Stimulated activated CD4-positive, alpha-beta T cell treated with anti-CD3 and anti-CD28 coated beads, Interleukin-12 subunit alpha, Interleukin-12 subunit beta, amount 100 ng/mL, for 48 hours (primary cell): ENCODE measurements around the gene ETFA.
A peak's percentile ranks its signal among the peaks of the same experiment; 100 is the strongest.

ENCODE experiments used
- DNase-seq, 3 donors: peaks; one replicate each; pipeline ENCODE4 v3.0.0-alpha.2; 2020; ENCODE audit warnings: low read depth in 2 of 3, low spot score in 1 of 3

The ETFA gene

DNA sequence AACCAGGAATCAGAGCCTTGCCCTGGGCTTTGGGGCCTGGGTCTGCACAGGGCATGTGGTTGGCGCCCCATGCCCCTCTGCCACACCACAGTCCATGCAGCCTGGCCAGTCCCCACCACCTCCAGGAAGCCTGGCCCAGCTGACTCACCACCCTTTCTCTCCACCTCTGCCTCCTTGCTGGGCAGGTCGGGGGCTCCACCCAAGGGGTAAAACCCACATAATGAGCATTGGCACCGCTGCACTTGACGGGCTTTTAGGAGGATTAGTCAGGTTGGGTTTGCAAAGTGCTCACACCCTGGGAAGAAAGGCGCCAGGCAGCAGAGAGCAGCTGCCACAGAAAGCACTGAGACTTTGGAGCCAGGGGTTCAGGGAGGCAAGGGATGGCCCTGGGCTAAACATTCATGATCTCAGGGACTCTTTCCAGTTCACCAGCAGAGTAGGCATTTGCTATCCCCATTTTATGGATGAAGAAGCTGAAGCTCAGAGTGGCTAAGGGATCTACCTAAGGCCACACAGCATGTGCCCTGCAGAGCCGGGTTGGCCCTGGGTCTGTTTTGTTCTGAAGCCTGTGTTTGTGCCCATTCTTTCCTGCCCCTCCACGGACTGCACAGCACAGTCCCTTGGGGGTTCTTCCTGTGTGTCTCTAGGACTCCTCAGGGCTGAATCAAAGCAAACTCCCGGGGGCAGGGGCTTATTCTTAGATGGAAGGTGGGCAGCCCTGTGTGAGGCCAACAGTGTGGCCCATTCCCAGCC, 113.4 kb downstream of the ETFA start:
- DNase-seq: no peak

DNA sequence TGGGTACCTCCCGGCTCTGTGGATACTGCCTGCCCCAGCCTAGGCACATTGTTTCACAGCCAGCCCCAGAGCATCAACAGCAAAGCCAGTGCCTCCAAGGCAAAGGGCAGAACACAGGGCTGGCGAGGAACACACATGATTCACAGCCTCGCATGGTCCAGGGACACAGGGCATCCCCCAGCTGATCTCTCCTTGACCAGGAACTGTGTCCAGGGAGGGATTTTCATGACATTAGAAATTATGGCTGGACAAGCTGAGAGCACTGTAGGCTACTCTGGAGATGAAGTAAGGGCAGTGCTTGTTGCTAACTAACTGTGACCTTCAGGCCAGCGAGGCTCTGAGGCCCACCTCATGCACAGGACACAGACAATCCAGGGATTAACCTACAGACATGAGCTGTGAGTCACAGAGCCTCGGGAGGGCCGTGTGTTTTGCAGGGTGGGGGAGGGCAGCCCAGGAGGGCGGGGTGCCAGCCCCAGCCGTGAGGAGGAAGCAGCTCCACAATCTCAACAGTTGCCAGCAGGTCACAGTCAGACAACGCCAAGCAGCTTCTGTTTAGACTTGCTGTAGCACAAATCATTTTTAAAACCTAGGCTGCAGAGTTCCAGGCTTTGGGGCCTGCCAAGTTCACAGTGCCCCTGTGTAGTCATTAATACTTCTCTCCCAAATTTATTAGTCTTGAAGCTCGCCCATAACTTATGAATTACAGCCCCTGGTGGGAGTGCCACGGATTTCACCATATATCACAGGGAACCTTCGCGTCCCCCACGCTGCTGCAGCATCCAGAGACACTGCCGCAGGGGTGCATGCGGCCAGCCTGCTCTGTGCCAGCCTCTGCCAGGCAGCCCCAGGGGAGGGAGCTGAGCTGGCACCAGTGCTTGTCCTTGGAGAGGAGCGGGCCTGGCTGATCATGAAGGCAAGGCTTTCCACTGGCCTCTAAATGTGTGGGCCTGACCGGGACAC, 114.7 kb downstream of the ETFA start:
- no peak for DNase-seq

DNA sequence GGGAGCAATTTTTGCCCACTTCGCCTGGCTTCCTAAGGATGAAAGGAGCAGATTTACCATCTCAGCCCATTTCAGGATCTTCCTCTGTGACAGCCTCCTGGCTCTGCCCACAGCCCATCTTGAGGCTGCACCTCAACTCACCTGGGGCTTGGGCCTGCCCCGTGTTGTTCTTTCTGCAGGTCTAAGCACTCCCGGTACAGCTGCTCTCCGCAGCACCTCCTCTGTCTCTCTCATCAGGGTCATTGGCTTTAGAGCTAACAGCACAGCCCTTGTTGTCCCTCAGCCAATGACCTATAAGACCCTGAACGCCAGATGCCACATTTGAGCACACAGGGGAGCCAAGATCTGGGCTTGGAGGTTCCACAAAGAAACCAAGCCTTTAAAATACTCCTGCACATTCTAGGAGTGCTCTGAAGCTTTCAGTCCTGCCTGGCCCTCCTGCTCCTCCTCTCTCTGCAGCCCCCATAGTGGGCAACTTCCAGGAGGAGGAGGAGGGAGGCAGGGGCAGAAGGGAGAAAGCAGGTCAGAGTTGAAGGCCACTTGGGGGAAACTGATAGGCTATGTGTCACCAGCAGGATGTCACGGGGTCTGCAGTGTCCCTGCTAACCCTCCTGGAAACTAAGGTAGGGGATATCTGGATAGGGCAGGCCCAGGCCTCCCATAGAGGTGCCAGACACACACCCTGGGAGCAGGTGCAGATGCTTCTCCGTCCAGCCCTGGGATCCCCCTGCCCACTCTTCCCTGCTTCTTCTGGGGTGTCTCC, 115.6 kb downstream of the ETFA start:
- no peak for DNase-seq

DNA sequence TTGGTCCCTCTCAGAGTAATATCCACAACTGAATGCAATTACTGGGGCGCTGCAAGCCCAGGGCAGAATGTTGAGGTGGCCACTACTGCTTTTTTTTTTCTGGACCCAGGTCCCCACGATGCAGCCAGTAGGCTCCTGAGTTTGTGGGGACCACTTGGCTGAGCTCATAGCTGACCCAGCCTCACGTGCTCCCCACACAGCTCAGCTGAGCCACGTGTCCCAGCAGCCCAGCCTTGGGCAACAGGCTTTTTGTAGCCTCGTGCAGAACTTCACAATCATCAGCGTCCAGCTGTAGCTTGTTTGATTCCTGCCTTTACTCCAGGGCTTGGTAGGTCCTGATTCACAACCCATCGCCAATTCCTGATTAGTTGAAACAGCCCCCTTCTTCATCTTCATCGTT, 117.3 kb downstream of the ETFA start:
- no peak for DNase-seq

DNA sequence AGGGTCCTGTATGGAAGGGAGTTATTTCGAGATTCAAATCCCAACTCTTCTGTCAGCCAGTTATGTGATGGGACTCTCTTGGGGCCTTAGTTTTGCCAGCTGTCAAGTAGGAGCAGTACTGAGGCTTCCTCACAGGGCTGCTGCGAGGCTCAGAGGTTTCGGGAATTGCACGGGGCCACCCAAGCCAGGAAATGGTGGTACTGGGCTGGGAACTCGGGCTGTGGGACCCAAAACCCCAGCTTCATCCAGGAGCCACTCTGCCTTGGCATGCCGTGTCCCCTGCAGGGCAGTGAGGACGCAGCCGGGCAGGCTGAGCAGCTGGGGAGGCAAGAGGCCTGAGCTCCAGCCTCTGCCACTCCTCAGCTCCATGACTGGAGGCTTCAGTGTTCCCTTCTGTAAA, 118.6 kb downstream of the ETFA start:
- DNase-seq: no peak

DNA sequence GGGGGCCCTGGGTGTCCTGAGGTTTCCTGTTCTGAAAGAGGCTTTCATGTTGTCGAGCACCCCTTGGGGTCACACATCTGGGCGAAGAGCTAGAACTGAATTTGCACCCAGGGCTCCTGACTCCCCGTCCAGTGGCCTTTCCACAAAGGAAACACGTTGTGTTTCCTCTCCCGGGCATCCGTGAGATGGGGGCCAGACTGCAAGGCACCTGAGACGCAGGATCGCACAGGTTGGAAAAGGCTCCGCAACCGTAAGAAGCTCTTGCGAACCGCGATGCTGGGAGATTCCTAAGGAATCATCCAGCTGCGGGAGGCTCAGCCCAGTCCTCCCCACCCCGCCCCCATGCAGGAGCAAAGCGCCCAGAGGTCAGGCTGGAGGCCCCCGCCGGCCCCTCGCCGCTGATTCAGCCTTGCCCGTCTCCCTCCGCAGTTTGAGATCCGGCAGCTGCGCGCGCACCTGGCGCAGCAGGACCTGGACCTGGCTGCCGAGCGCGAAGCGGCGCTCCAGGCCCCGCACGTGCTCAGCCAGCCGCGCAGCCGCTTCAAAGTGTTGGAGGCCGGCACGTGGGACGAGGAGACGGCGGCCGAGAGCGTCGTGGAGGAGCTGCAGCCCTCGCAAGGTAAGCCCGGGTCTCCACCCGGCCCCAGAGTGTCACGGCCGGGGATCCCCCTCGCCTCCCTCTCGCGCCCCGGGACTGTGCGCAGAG, 119.6 kb downstream of the ETFA start:
- DNase-seq: no peak

DNA sequence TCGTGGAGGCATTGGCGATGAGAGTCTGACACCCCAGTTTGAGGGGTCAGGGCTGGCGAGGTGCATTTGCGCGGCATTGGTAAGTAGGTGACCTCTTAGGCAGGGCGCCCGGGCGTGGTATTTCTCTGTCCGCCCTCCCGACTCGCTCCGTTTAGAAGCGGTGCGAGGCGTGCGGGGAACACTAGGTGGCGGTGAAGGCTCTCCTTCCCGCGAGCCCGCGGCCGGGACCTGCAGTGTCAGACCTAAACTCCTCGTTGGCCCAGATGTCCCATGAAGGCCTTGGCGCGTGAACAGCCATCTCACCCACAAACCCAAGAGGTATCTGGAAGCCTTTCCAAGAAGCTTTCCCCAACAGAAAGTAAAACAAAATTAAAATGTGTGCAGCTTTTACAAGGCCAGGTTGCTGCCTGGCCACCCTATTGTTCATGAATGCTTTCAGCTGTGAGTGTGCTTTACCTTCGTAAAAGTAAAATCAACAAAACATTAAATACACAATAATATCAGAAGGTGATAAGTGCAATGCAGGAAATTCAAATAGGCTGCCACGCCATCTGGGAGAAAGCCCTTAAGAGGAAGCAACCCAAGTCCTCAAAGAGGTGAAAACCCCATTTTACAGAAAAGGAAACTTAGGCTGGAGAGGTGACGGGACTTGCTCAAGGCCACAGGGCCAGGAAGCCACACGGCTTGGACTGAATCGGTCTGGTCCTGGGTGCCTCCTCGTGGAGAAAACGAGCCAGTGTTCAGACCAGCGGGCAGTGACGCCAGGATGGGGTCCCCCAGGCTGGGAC, 120.3 kb downstream of the ETFA start:
- peak; percentile 59 to 74 (median 70) for DNase-seq

DNA sequence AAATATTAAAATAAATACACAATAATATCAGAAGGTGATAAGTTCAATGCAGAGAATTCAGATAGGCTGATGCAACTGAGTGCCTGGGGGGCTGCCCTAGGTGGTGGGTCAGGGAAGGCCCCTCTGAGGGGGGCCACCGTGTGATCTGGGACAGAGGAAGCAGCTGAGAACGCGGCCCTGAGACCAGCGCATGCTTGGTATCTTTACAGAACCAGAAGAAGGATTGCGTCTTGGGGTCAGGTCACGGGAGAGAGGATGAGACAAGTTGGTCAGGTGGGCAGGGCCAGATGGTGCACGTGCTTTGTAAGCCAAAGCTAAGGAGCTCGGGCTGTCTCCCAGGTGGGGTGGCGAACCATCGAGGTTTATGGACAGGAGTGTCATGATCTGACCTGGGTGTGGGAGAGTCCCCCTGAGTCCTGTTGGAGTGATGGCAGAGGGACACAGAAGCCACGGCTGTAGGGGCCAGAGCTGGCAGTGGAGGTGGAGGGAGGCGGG, 121.2 kb downstream of the ETFA start:
- DNase-seq: no peak

DNA sequence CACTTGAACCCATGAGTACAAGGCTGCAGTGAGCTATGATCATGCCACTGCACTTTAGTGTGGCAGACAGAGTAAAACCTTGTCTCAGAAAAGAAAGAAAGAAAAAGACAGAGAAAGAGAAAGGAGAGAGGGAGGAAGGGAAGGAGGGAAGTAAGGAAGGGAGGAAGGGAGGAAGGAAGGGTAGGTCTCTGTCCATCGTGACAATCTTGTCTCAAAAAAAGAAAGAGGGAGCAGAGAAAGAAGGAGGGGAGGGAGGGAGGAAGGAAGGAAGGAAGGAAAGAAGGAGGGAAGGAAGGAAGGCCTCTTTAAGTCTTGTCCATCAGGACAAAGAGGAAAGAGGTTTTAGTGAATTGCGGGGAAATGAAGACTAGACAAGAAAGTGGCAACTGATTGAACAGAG, 122.2 kb downstream of the ETFA start:
- DNase-seq: no peak

DNA sequence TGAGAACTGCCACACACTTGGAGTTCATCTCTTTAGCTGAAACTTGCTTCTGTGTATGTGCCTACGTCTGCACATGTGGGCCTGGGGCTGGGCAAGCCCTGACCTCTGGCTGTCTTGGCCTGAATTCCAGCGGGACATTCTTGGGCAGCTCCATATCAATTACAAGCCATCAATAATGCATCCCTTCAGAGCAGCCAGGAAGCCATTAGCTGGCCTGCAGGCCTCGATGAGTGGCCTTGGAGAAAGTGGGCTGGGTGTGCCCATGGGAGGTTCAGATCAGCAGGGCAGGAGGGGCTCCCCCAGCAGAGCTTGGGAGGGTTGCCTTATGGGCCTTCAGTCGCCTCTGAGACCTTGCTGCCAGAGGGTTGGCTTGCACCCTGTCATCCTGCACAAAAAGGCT, 124.1 kb downstream of the ETFA start:
- no peak for DNase-seq

DNA sequence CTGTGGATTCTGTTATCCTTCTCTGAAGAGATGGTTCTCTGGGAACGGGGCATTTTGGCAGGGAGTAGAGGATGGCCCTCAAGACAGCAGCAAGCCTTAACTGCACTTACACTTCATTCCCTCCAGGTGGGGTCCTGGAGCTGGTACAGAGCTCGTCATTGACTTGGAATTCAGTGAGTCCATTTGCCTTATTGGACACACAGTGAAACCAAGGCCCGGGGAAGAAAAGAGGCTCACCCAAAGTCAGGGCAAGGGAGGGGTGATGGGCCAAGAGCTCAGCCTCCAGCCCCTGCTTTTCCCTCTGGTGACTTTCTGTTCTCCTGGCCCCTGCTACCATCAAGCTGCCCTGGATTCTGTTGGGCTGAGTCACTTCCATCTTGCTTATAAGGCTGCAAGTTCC, 125.6 kb downstream of the ETFA start:
- peak in 1 of 3 donors; percentile 19 for DNase-seq

DNA sequence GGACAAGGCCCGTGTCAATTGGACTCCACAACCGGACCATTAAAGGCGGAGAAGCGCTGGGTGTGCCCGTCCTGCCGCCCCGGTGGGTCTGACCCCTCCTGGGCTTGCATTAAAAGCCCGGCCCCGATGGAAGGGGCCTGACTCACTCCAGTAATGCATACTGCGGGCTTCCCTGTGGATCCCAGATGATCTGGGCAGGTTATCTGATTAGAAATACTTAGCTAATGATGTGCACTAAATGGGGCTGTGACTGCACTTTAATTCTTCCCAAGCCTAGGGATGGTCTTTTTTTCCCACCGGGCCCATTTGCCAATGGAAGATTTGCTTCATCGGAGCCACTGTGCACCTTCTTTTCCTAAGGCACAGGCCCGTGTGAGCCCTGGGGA, 126.6 kb downstream of the ETFA start:
- no peak for DNase-seq

DNA sequence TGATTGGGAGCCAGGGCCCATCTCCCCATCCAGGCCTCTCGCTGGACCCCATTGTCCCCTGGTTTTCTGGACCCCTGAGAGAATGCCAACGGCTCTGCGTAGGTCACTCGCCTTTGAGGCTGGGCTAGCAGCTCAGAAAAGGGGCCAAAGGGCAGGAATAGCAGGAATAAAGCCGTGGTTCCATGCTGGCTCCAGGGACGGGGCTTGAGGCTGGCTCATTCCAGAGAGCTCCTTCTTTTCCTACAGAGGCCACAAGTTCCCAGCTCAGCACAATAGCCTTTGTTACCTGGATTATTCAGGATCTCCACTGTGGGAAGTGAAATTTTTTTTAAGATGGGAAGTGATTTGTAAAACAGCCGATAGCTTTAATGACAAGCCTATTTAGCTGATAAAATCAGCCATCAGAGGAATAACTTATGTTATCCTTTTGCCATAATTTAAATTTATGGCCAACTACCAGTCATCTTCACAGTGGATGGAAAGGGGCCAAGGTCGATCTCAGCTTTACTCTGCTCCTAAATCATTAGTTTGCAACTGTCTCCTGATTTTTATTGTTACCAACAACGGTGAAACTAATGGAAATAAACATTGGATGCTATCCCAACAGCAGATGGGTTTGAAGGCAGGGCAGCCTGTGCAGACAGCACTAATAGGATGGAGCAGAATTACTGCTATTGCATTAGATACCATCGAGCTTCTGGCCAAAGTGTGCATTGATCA, 127.2 kb downstream of the ETFA start:
- no peak for DNase-seq

DNA sequence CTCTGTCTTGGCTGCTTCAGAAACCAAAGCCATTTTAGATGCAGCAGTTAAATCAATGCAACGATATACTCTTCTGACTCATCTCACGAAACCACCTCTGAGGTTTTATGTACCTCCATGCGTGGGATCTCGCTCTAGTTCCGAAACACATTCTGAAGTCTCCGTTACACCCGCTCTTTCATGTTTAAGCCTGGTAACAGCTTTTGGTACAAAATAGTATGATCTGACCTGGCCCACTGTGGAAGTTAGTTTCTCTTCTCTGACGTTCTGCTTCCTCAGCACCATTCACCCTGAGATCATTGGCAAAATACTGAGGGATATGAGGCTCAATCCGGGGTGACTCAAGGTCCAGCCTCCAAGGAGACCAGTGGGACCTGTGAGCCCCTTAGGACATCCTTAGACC, 129.6 kb downstream of the ETFA start:
- DNase-seq: peak; percentile 32 to 50 (median 38)

DNA sequence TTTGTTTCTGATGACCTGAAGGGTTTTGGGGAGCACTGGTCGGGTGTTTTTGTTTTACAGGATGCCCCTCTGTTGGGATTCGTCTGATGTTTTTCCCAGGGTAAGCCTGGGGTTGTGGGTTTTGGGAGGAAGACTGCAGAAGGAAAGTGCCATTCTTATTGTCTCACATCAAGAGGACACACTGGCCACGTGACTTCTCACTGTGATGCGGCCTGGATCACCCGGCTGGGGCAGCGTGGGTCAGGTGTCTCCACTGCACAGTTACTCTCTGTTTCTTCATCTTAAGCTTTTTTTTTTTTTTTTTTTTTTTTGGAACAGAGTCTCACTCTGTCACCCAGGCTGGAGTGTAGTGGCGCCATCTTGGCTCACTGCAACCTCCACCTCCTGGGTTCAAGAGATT, 130.9 kb downstream of the ETFA start:
- DNase-seq: no peak

DNA sequence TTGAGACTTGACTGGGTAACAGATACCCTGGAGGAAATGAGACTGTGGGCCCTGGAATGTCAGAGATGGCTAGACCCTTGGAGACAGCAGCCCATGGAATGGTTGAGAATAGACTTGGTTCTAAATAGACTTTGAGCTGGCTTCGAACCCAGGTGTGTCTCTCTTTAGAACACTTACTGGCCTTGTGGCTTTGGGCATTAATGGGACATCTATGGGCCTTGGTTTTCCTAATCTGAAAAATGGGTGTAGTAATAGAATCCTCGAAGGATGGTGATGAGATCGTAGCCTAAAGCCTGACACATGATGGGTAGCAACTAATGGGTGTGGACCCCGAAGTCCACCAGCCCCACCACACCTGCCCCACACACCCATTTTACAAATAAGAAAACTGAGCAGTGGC, 132.2 kb downstream of the ETFA start:
- no peak for DNase-seq

DNA sequence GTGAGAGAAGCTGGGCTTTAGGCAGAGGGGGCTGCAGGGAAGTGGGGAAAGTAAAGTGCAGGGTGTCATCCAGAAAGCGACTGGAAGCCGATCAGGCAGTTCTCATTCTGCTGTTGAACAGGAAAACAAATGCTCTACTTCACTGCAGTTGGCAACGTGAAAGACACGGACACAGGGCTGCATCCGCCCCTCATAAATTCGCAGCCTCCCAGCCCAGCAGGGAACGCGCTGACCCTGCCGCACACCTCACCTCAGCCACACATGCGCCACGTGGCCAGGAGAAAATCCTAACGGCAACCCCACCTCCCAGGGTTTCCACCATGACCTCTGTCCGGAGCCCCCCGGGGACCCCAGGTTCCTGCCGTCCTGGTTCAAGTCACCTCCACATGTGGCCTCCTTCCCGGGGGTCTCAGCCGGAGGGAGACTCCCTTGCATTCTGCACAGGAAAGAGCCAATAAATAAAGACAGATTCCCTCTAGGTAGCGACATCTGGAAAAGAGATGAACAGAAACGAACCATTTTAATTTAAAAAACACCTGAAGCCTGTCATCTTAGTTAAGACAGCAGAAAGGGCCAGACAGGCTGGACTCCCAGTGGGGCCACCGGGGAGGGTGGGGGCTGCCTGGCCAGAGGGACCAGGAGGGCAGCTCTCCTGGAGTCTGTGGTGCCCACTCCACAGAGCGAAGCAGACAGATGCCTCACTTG, 132.8 kb downstream of the ETFA start:
- no peak for DNase-seq

DNA sequence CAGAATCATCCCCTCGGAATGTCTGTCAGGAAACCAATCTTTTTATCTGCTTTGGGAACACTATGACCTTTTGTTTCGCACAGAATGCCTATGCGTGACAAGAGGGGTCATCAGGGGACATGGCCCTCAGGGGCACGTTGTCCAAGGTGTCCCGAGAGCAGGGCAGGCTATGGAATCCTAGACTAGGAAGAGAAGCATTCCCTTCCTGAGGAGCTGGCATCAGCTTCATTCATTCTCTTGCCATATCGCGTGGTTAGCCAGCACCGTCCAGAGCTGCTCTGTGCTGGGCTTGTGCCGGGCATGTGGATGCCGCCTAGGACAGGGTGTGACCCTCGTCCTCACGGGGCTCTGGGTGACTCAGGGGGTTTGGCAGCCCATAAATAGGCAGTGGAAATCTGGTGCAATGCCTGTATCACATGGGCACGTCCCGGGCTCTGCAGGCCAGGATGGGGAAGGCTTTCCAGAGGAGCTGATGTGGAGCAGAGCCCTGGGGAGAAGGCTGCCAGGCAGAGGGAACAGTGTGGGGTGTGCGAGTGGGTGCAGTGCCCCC, 133.7 kb downstream of the ETFA start:
- no peak for DNase-seq
